Naive thymus-derived CD4-positive, alpha-beta T cell (primary cell): Measurements from ENCODE around the gene GBGT1. TPM values are rescaled to one million over a fixed set of nuclear protein-coding genes. Genes with fewer than 3 reads are reported as not detected.
A peak's percentile ranks its signal among the peaks of the same experiment; 100 is the strongest.

Experiments
- ATAC-seq: fragments of 150-1000 bp; cut with Tn5 transposase; 2 replicates; pipeline ENCODE4 v1.10.0; 2021; ENCODE audit warnings: mild to moderate bottlenecking, moderate library complexity
- CTCF ChIA-PET: fragments of 350-600 bp; sonication (Branson Sonifier 250); formaldehyde crosslinking; loops from one replicate; lab custom pipeline; 2021; ENCODE audit warnings: antibody characterized with exemption; lab: Charles Lee
- POLR2A ChIA-PET: fragments of 350-600 bp; sonication (Branson Sonifier 250); formaldehyde crosslinking; loops from one replicate; lab custom pipeline; 2021; ENCODE audit warnings: antibody characterized with exemption, inconsistent platforms; lab: Charles Lee
- DNase-seq, 9 donors: peaks; one replicate each; pipeline versions ENCODE4 v3.0.0 to v3.0.0-alpha.2; 2020 to 2022; ENCODE audit warnings: mixed read lengths in 1 of 9
- H3K27ac ChIP-seq: one replicate; pipeline ENCODE4 v1.7.0; 2013; ENCODE audit warnings: mild to moderate bottlenecking, low read depth, low read length, moderate library complexity
- H3K27me3 ChIP-seq, 2 donors: one replicate each; pipeline ENCODE4 v1.7.0; 2013; ENCODE audit warnings: low read length in 2 of 2, mild to moderate bottlenecking in 2 of 2, moderate library complexity in 2 of 2; ENCODE audit not compliant: control insufficient read depth in 2 of 2, insufficient read depth in 2 of 2
- H3K36me3 ChIP-seq, 3 experiments: 1 replicate in 2 of 3; 2 replicates in 1 of 3; pipeline ENCODE4 v1.7.0; 2013; ENCODE audit warnings: low read length in 3 of 3, mild to moderate bottlenecking in 3 of 3, moderate library complexity in 1 of 3; ENCODE audit not compliant: insufficient read depth in 3 of 3, control insufficient read depth in 2 of 3
- H3K4me1 ChIP-seq, 2 donors: one replicate each; pipeline ENCODE4 v1.7.0; 2013; ENCODE audit warnings: low read length in 2 of 2, mild to moderate bottlenecking in 2 of 2, moderate library complexity in 1 of 2; ENCODE audit not compliant: control insufficient read depth in 2 of 2, insufficient read depth in 2 of 2
- H3K4me3 ChIP-seq: 2 replicates; pipeline ENCODE4 v1.7.0; 2013; ENCODE audit warnings: mild to moderate bottlenecking, low read length
- H3K9me3 ChIP-seq, 3 experiments: 1 replicate in 2 of 3; 2 replicates in 1 of 3; pipeline ENCODE4 v1.7.0; 2013; ENCODE audit warnings: low read length in 3 of 3; ENCODE audit not compliant: control insufficient read depth in 2 of 3
- H3K27ac Mint-ChIP-seq, 9 donors: one replicate each; pipeline ENCODE4 v1.8.0; 2020 to 2022; ENCODE audit warnings: mixed read lengths in 9 of 9, mild to moderate bottlenecking in 8 of 9, moderate library complexity in 5 of 9, inconsistent platforms in 2 of 9
- H3K27me3 Mint-ChIP-seq, 5 donors: one replicate each; pipeline ENCODE4 v1.8.0; 2021 to 2022; ENCODE audit warnings: mixed read lengths in 5 of 5, mild to moderate bottlenecking in 1 of 5
- H3K36me3 Mint-ChIP-seq, 5 donors: one replicate each; pipeline ENCODE4 v1.8.0; 2020 to 2022; ENCODE audit warnings: mixed read lengths in 5 of 5, mild to moderate bottlenecking in 3 of 5, inconsistent platforms in 1 of 5
- H3K4me1 Mint-ChIP-seq, 7 donors: one replicate each; pipeline ENCODE4 v1.8.0; 2020 to 2022; ENCODE audit warnings: mixed read lengths in 7 of 7, mild to moderate bottlenecking in 3 of 7, inconsistent platforms in 1 of 7
- H3K4me3 Mint-ChIP-seq, 10 donors: one replicate each; pipeline ENCODE4 v1.8.0; 2020 to 2022; ENCODE audit warnings: mild to moderate bottlenecking in 10 of 10, mixed read lengths in 10 of 10, moderate library complexity in 6 of 10, inconsistent platforms in 2 of 10
- H3K9me3 Mint-ChIP-seq, 11 donors: one replicate each; pipeline ENCODE4 v1.8.0; 2020 to 2022; ENCODE audit warnings: mixed read lengths in 11 of 11, mild to moderate bottlenecking in 4 of 11, inconsistent platforms in 1 of 11, moderate library complexity in 1 of 11
- intact Hi-C, 2 donors: fragments of 100-400 bp; cut with micrococcal nuclease; formaldehyde crosslinking; loops; one replicate each; pipeline ENCODE4 v1.15.1; 2023
- polyA plus RNA-seq, 2 donors: library from polyadenylated mRNA; unstranded; fragments of 300-500 nt; fragmentation: Illumina TruSeq; gene quantifications; one replicate each; pipeline ENCODE4 v1.2.3, GENCODE V29; 2021
- total RNA-seq, 6 experiments: library from RNA in 5 of 6; stranded (reverse) in 5 of 6; gene quantifications; 1 replicate in 5 of 6; 2 replicates in 1 of 6; pipeline ENCODE4 v1.2.3 and lab custom pipeline; 2021 to 2026

GBGT1 gene
- total and polyA plus RNA-seq, 7 experiments from 2014 or later: 0.14 to 14.8 (median 4.8) TPM; not detected in 1

DNA sequence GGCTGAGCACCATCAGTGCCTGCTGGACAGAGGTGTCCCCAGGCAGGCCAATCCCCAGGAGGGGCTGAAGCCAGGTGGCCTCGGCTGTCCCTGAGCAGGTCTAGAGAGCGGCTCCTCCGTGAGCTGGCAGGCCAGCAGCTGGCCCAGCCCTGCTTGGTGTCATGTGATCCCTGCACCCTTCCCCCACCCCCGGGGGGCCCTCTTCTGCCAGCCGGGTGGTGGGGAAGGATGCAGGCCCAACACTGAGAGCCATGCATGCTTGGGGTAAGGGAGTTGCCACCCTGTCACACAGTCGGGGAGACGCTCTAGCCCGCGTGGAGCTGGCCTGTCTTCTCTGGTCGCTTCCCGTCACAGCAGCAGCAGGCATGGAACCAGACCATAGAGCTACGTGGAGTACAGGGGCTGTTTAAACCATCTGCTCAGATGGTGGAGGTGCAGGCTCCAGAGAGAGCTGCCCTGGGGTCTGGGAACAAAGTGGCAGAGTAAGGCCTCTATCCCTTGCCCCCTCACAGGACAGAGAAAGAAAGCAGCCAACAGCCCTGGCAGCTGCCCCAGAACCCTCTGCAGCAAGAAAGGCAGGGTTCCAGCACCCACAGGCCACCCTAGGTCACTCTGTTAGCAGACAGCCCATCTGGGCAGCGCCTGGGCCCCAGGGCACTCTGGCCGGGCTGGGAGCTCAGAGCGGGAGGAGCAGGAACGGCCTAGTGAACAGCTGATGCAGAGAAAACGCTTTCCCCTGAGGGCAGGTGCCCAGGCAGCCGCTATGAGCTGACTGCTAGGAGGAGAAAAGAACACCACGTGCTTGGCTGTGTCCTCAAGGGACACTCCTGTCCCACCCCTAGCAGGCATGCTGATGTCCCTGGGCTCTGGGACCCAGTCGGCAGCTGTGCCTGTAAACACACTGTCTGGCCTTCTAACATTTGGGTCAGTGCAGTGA lies 49.5 kb downstream of the GBGT1 start:
- Mint-ChIP-seq H3K9me3 (peaks cover 0 to 2% (median 0%) of the 10 kb centered on the region in 11 donors), H3K4me1 (peaks cover 20 to 59% (median 28%) of the 10 kb centered on the region in 7 donors), H3K36me3 (peaks cover 0 to 7% (median 0%) of the 10 kb centered on the region in 5 donors), H3K27ac (peak overlapping the region in 4 of 9 donors; percentile 53 to 89 (median 66)), H3K27me3 (no peaks in the 10 kb centered on the region), H3K4me3 (peak overlapping the region in 7 of 10 donors; percentile 1 to 54 (median 25))
- ATAC-seq (no peak), DNase-seq (peak in 1 of 9 donors; percentile 7)
- H3K27me3 ChIP-seq: no peaks in the 10 kb centered on the region
- H3K9me3 ChIP-seq: no peaks in the 10 kb centered on the region
- POLR2A ChIA-PET: interaction anchor here (1.2 kb wide), 1 partner anchor 17 kb away, joined by 3 read pairs; no protein-coding TSS in a partner anchor
- peak overlapping the region; percentile 19 for H3K27ac ChIP-seq
- intact Hi-C loops: no loop called here
- H3K36me3 ChIP-seq: peaks cover 0 to 25% (median 0%) of the 10 kb centered on the region in 3 experiments
- peaks cover 22 to 52% of the 10 kb centered on the region in 2 donors for H3K4me1 ChIP-seq
- H3K4me3 ChIP-seq: no peak overlapping the region
- CTCF ChIA-PET: interaction anchor here (1.1 to 1.9 kb wide), 2 partner anchors 30 to 35 kb away, joined by 5 to 10 read pairs; no protein-coding TSS in a partner anchor

DNA sequence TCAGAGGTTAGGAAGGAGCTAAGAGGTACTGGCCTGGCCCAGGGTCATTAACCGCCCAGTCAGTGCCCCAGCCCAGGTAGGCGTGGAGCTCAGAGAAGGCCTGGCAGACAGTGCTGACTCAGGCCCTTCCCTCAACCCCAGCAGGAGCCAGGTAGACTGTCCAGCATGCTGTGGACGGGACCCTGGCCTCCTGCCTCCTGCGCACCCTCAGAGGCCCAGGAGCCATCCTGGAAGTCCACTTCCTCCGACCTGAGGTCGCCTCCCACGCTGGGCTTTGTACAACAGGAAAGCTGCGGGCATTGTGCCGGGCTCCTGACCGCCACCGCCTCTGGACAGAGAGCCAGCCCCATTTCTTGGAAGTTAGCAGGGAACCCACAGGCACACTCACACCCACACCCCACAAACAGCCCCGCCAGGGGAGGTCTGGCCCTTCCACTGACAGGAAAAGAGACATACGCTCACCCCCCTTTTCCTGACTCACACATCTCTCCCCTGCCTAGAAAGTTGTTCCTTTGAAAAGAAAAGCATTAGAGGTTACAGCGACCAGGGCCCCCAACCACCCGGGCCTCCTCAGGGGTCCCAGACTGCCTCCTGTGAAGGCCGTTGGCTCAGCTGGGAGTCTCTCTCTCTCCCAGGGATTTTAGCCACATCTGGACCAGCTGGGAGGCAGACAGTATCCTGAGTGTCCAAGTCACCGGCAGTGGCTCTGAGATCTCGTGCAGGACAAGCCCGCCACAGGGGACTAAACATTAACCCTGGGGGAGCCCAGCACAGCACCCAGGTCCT lies 50.4 kb downstream of the GBGT1 start:
- no peaks in the 10 kb centered on the region for H3K27me3 Mint-ChIP-seq
- Histone ChIP-seq H3K27me3 (no peaks in the 10 kb centered on the region), H3K4me1 (peaks cover 22 to 47% of the 10 kb centered on the region in 2 donors), H3K9me3 (no peaks in the 10 kb centered on the region), H3K27ac (peak overlapping the region; percentile 6), H3K36me3 (peaks cover 0 to 33% (median 0%) of the 10 kb centered on the region in 3 experiments), H3K4me3 (no peak overlapping the region)
- ChIA-PET CTCF (interaction anchor here (1.1 to 1.2 kb wide), 2 partner anchors 31 kb away, joined by 5 to 10 read pairs; no protein-coding TSS in a partner anchor), POLR2A (interaction anchor here (1.2 kb wide), 1 partner anchor 34 kb away, joined by 3 read pairs; no protein-coding TSS in a partner anchor)
- ATAC-seq (peak; percentile 23), DNase-seq (peak in 1 of 9 donors; percentile 7)
- intact Hi-C loops: no loop called here
- peaks cover 0 to 9% (median 0%) of the 10 kb centered on the region in 5 donors for H3K36me3 Mint-ChIP-seq
- H3K27ac Mint-ChIP-seq: peak overlapping the region in 6 of 9 donors; percentile 18 to 72 (median 55)
- no peaks in the 10 kb centered on the region for H3K9me3 Mint-ChIP-seq
- H3K4me1 Mint-ChIP-seq: peaks cover 12 to 51% (median 22%) of the 10 kb centered on the region in 7 donors
- peak overlapping the region in 5 of 10 donors; percentile 1 to 54 (median 25) for H3K4me3 Mint-ChIP-seq

DNA sequence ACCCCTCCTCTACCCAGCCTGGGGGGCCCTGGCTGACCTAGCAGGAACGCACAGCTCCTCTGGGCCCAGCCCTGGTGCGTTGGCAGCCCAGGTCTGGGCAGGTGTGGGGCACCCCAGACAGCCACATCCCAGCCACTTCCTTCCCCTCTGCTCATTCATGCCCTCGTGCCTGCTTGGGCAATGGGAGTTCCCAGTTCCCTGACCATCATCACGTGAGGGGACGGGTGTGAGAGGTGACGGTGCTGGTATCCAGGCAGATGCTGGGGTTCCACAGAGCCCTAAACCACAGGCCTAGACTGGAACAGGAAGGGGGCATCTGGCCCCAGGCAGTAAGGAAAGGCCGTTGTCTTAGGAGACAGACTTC lies 51.1 kb downstream of the GBGT1 start:
- Histone ChIP-seq H3K4me1 (peaks cover 22 to 47% of the 10 kb centered on the region in 2 donors), H3K27me3 (no peaks in the 10 kb centered on the region), H3K9me3 (no peaks in the 10 kb centered on the region), H3K36me3 (peaks cover 0 to 41% (median 0%) of the 10 kb centered on the region in 3 experiments), H3K4me3 (no peak overlapping the region), H3K27ac (no peak overlapping the region)
- DNase-seq (peak in 1 of 9 donors; percentile 7), ATAC-seq (peak; percentile 79)
- H3K4me3 Mint-ChIP-seq: no peak overlapping the region
- ChIA-PET CTCF (interaction anchor here (1.2 kb wide), 1 partner anchor 31 kb away, joined by 5 read pairs; no protein-coding TSS in a partner anchor), POLR2A (interaction anchor here (1.2 kb wide), 1 partner anchor 34 kb away, joined by 3 read pairs; no protein-coding TSS in a partner anchor)
- H3K4me1 Mint-ChIP-seq: peaks cover 11 to 45% (median 19%) of the 10 kb centered on the region in 7 donors
- no peaks in the 10 kb centered on the region for H3K9me3 Mint-ChIP-seq
- peak overlapping the region in 4 of 9 donors; percentile 8 to 57 (median 17) for H3K27ac Mint-ChIP-seq
- no peaks in the 10 kb centered on the region for H3K27me3 Mint-ChIP-seq
- peaks cover 0 to 15% (median 0%) of the 10 kb centered on the region in 5 donors for H3K36me3 Mint-ChIP-seq
- intact Hi-C loops: no loop called here

DNA sequence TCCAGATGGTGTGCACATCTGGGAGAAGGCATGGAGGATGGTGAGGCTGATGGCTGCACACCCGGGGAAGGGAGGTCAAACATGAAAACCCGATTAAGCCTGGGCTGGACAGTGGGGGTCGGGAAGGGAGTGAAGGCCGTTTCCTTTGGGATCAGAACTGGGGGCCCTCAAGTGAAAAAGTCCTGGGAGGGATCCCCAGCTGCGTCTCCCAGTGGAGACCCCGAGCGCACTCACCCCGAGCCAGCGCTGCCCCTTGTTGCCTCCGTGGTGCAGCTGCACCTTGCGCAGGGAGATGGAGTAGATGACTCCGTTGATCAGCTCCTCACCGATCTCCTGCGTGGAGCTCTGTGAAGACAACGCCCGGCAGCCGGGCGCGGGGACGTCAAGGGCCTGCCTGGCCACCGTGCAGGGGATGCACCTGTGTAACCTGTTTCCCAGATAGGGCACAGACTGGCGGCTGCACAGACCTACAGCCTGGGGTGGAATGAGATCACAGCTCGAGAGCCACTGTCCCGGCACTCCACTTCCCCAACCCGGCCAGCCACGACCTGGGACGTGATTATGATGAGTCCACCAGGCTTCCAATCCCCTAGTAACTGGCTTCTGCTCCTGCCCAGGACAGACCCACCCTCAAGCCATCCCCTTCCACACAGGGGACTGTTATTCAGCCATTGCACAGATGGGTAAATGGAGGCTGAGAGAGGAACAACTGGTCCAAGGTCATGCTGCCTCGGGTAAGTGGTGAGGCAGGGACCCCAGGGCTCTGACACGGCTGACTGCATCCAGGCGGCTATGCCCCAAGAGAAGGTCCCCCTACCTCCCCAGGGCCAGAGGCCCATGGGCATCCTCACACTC lies 51.7 kb downstream of the GBGT1 start:
- intact Hi-C loops: no loop called here
- DNase-seq (peak in 1 of 9 donors; percentile 2), ATAC-seq (peak; percentile 12)
- H3K27ac ChIP-seq: no peak overlapping the region
- H3K9me3 ChIP-seq: no peaks in the 10 kb centered on the region
- H3K27ac Mint-ChIP-seq: peak overlapping the region in 3 of 9 donors; percentile 8 to 57 (median 11)
- peaks cover 11 to 40% (median 15%) of the 10 kb centered on the region in 7 donors for H3K4me1 Mint-ChIP-seq
- H3K27me3 ChIP-seq: no peaks in the 10 kb centered on the region
- POLR2A ChIA-PET: interaction anchor here (1.2 kb wide), 1 partner anchor 35 kb away, joined by 3 read pairs; no protein-coding TSS in a partner anchor
- H3K36me3 Mint-ChIP-seq: peaks cover 0 to 16% (median 0%) of the 10 kb centered on the region in 5 donors
- peaks cover 0 to 47% (median 6%) of the 10 kb centered on the region in 3 experiments for H3K36me3 ChIP-seq
- H3K27me3 Mint-ChIP-seq: no peaks in the 10 kb centered on the region
- CTCF ChIA-PET: interaction anchor here (1.2 kb wide), 1 partner anchor 32 kb away, joined by 5 read pairs; no protein-coding TSS in a partner anchor
- H3K9me3 Mint-ChIP-seq: no peaks in the 10 kb centered on the region
- no peak overlapping the region for H3K4me3 Mint-ChIP-seq
- H3K4me3 ChIP-seq: no peak overlapping the region
- H3K4me1 ChIP-seq: peaks cover 22 to 44% of the 10 kb centered on the region in 2 donors

DNA sequence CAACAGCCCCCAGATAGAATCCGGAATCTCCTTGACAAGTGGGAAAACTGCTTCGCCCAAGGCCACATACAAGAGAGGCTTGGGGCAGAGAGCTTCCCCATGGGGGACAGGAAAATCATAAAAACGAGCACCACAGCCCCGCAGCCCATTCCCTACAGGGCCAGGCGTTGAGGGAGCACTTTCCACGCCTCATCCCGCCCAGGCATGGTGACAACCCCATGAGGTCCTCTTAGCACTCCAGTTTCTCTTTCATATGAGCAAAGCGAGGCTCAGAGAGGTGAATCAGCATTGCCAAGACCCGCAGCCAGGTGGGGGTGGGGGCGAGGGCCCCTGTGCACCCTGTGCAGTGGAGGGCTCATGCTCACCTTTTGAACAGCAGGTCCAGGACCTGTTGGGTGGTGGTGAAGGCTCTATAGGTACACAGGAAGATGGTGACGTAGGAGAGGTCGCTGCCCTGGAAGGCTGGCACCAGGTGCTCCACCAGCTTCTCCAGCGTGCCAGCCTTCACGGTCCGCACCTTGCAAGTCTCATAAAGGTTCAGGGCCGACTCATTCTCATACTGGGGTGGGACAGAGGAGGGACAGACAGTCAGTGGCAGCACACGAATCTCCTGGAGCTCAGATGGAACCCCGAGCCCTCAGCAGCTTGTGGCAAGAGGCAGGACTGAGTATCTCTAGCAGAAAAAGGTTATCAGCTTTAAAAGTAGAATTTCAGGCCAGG lies 53.6 kb downstream of the GBGT1 start:
- intact Hi-C loops: no loop called here
- no peak for ATAC-seq
- Mint-ChIP-seq H3K36me3 (peaks cover 0 to 21% (median 5%) of the 10 kb centered on the region in 5 donors), H3K4me3 (no peak overlapping the region), H3K27ac (peak overlapping the region in 3 of 9 donors; percentile 26 to 50 (median 33)), H3K4me1 (peaks cover 6 to 32% (median 14%) of the 10 kb centered on the region in 7 donors), H3K27me3 (no peaks in the 10 kb centered on the region), H3K9me3 (no peaks in the 10 kb centered on the region)
- H3K27ac ChIP-seq: no peak overlapping the region
- peaks cover 3 to 63% (median 13%) of the 10 kb centered on the region in 3 experiments for H3K36me3 ChIP-seq
- ChIA-PET CTCF (interaction anchor here (1.3 to 10.6 kb wide), 2 partner anchors 38 to 88 kb away, joined by 5 to 161 read pairs; no protein-coding TSS in a partner anchor), POLR2A (interaction anchor here (0.6 to 1.4 kb wide), 4 partner anchors 9 to 39 kb away, joined by 3 read pairs; no protein-coding TSS in a partner anchor)
- no peaks in the 10 kb centered on the region for H3K27me3 ChIP-seq
- peak in 1 of 9 donors; percentile 4 for DNase-seq
- no peak overlapping the region for H3K4me3 ChIP-seq
- H3K4me1 ChIP-seq: peaks cover 15 to 25% of the 10 kb centered on the region in 2 donors
- H3K9me3 ChIP-seq: no peaks in the 10 kb centered on the region
